ENCODE results near the gene RNF152.
A peak's percentile ranks its signal among the peaks of the same experiment; 100 is the strongest.

RNF152 gene, protein sequence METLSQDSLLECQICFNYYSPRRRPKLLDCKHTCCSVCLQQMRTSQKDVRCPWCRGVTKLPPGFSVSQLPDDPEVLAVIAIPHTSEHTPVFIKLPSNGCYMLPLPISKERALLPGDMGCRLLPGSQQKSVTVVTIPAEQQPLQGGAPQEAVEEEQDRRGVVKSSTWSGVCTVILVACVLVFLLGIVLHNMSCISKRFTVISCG

DNA sequence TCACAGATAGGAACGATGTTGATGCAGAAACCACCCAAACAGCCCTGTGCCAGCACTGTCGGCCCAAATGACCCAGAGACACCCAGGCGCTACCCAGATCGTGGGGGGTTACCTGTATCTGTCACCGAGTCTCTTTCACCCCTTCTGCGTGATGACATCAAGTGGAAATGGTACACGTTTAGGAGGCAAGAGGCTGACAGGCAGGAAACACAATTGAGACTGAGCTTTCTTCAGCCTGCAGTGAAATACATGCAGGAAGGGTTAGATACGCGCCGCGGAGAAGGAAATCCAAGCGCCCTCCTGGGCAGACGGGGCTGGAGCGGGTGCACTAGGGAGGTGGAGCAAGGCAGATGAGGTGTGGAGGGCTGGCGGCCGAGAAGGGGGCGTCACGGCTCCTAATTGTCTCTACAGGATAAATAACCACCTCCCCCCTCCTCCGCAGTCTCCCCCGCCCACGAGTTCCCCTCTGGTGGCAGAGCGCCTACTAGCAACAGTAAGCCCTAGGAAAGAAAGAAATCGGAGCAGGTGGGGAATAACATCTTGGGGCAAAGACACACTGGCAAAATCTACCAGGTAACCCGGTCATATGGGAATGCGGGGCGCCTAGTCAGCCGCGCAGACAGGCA is at the start of gene RNF152:
TSS of gene RNF152 (minus strand) at position 325 of the 626 bp plus-strand sequence. CDS start 76,544 bp downstream, outside the sequence.
- H3K4me3 ChIP-seq (ENCODE audit: low read depth, low read length) = peak within 1 kb of the TSS; percentile 48

DNA sequence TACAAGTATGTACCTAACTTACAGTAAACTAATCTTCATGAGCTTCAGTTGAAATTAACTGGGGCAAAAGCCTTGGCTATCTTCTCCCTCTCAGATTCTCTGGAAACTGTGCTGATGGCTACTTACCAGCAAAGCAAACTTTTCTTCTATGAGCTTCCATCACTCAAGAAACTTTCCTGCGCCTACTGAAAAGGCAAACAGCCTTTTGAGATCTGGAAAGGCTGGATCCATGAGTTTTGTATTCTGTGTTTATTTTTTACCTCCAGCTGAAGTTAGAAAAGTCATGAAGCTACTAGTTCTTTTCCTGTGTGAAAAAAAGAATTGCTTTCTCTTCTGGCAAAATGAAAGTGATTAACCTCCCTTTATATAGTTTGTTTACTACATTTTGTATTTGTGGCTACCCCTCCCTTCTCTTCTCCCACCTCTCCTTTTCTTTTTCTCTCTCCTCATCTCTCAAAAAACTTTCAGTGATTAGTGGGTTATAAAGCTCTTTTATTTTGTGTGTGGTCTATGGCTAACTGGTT is 49.2 kb upstream of the RNF152 start:
- TF ChIP-seq, protein P1, sequence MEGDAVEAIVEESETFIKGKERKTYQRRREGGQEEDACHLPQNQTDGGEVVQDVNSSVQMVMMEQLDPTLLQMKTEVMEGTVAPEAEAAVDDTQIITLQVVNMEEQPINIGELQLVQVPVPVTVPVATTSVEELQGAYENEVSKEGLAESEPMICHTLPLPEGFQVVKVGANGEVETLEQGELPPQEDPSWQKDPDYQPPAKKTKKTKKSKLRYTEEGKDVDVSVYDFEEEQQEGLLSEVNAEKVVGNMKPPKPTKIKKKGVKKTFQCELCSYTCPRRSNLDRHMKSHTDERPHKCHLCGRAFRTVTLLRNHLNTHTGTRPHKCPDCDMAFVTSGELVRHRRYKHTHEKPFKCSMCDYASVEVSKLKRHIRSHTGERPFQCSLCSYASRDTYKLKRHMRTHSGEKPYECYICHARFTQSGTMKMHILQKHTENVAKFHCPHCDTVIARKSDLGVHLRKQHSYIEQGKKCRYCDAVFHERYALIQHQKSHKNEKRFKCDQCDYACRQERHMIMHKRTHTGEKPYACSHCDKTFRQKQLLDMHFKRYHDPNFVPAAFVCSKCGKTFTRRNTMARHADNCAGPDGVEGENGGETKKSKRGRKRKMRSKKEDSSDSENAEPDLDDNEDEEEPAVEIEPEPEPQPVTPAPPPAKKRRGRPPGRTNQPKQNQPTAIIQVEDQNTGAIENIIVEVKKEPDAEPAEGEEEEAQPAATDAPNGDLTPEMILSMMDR (IDR thresholded peaks at IDR 0.05; ENCODE audit: borderline replicate concordance, insufficient read depth, low read depth, low read length) = no peak
- no peak overlapping the region for H3K4me3 ChIP-seq (ENCODE audit: low read depth, low read length)

More for the DNA sequence above, at the start of gene RNF152:
- TF ChIP-seq, protein P1 (IDR thresholded peaks at IDR 0.05; ENCODE audit: borderline replicate concordance, insufficient read depth, low read depth, low read length) = no peak

DNA sequence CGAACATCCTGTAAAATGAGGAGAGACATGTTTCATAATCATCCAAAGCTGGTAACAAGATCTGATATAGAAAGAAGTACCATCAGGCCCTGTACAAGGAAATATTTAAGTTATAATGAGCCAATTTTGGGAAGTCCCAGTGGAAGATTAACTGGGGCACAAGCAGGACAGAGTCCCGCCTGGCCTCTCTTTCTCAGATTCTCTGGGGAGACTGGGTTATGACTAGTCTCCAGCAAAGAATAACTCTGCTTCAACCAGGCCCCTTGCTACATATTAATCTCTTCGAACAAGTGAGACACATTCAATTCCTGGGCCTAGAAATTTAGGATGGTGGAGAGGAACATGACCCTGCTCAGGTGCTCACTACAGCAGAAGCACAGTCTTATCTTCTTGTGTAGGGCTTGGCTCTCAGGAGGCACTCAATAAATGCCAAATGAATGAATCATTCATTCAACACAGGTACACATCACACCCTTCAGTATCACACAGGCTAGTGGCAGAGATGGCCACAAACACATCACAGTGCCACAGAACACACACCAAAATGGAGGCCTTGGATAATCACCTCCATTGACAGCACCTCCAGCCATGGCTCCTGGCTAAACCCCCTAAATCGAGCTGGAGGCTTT is 46.4 kb upstream of the RNF152 start:
- H3K4me3 ChIP-seq (ENCODE audit: low read depth, low read length) = no peak overlapping the region
- TF ChIP-seq, protein P1 (IDR thresholded peaks at IDR 0.05; ENCODE audit: borderline replicate concordance, insufficient read depth, low read depth, low read length) = no peak

DNA sequence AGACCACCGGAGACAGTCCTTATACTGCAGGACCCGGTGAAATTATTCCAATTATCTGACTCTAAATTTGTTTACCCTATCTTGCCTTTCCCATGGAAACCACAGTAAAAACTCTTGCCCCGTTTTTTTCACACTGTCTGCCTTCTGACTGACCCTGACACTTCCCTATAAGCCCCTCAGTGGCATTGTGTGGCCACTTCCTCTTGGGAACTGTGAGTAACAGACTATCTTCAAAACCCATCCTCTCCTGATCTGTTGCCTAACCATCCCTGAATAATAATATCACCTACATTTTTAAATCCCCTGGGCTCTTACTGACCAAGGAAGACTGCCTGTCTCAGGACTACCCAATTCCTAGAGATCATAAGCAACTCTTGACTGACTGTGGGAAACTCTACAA is 42.6 kb upstream of the RNF152 start:
- TF ChIP-seq, protein P1 (IDR thresholded peaks at IDR 0.05; ENCODE audit: borderline replicate concordance, insufficient read depth, low read depth, low read length) = no peak
- H3K4me3 ChIP-seq (ENCODE audit: low read depth, low read length) = no peak overlapping the region

DNA sequence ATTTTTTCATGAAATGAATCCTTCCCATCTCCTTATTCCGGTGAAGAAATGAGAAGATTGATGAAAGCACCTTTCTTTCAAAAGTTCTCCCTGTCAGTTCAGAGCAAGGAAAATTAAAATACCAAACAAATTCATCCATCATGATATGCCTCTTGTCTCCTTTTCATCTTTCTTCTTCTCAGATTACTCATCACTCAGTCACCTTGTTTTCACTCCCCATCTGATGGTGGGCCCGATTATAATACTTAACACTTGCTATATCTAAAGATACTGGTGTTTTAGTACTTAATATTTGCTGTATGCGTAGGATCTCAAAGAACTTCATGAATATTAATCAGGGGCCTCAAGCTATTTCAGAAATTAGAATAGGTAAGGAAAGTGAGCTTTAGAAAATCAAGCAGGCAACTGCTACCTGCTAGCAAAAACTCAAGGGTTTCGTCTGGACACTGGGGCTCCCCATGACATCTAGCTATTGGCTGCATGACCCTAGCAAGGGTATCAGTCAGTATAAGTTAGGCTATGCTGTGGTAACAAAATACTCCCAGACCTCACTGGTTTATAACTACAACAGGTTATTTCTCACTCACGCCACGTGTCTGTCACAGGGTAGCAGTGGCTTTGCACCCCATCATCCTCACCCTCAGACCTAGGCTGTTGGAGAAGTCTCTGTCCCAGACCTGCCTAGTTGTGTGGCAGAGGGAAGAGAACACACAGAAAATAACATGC is 39.0 kb upstream of the RNF152 start:
- TF ChIP-seq, protein P1 (IDR thresholded peaks at IDR 0.05; ENCODE audit: borderline replicate concordance, insufficient read depth, low read depth, low read length) = no peak
- no peak overlapping the region for H3K4me3 ChIP-seq (ENCODE audit: low read depth, low read length)

DNA sequence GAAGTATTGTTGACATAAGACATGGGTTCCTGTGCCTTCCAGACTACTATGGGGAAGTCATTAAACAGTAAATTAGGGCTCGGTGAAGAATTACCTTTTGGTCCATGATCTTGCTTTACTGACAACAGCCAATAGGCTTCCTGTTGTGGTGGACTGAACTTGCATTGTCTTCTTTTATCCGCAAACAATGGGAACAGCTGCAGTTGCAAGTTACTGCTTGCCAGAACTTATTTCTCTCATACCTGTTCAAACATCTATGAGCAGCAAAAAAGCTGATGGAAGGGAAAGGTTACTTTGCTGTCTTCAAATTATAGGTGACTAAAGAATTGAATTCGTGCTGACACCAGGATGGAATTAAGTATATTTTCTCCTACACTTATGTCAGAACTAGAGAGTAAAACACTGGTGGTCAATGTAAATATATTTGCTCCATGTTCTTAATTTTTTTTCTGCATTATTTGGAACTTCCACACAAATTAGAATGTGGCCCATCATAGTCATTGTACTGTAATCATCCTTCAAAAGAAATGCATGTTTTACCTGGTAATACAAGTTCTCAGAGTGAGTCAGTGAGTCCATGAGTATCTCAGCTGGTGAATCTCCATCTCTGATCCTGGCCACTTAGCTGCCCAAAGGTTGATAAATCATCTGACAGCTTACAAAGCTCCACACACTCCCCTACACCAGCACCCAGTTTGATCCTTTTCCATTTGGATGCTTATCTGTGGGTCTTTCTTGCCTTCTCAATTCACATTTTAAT is 37.3 kb upstream of the RNF152 start:
- no peak overlapping the region for H3K4me3 ChIP-seq (ENCODE audit: low read depth, low read length)
- TF ChIP-seq, protein P1 (IDR thresholded peaks at IDR 0.05; ENCODE audit: borderline replicate concordance, insufficient read depth, low read depth, low read length) = no peak

Measured in GM12875 (cell line).